ENCODE results near the gene FBXL22.
"Not testable (repeated sequence)": the region's sequence is repeated elsewhere in the genome, so short reads cannot be mapped to it uniquely, and the experiment has no call there.

FBXL22 gene

DNA sequence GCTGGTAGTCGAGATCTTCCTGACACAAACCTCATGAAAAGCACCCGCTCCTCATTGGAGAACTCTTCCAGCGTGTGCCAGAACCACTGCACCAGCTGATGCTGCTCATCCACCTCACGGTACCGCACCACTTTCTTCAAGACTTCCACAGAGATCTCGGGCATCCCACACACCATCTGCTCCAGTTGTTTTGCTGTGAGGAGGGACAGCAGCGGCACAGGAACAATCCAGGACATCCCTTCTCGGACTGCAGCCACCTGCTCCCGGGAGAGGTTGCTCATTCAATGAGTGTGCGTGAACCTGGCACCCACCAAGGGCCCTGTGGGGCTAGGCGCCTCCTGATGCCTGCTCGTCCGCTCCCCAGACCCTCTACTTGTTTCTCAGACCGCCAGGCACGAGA, 15.1 kb downstream of the FBXL22 start:
- DNase-seq (ENCODE audit: low spot score), result no peak

DNA sequence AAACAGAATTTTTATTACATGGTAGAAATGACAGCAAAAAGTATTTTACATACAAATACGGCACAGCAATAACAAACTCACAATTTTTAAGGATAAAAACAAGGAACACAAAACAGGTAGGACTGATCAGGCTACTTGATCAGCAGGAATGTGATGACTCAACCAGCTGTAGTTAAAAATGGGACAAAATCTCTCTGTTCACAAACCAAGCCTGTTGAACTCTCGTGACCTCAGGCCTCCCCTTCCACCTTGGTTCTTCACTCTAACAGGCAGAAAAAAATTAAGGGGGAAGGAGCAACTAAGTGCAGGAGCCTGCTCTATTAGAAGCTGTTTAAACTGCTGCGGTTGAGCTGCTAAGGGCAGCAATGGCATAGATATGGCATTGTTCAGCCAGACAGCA, 18.7 kb downstream of the FBXL22 start:
- DNase-seq (ENCODE audit: low spot score), result no peak

DNA sequence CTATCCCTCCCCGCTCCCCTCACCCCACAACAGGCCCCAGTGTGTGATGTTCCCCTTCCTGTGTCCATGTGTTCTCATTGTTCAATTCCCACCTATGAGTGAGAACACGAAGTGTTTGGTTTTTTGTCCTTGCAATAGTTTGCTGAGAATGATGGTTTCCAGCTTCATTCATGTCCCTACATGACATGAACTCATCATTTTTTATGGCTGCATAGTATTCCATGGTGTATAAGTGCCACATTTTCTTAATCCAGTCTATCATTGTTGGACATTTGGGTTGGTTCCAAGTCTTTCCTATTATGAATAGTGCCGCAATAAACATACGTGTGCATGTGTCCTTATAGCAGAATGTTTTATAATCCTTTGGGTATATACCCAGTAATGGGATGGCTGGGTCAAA, 20.0 kb downstream of the FBXL22 start:
- DNase-seq (ENCODE audit: low spot score), result not testable (repeated sequence)

DNA sequence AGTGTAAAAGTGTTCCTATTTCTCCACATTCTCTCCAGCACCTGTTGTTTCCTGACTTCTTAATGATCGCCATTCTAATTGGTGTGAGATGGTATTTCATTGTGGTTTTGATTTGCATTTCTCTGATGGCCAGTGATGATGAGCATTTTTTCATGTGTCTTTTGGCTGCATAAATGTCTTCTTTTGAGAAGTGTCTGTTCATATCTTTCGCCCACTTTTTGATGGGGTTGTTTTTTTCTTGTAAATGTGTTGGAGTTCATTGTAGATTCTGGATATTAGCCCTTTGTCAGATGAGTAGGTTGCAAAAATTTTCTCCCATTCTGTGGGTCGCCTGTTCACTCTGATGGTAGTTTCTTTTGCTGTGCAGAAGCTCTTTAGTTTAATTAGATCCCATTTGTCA, 20.4 kb downstream of the FBXL22 start:
- not testable (repeated sequence) for DNase-seq (ENCODE audit: low spot score)

DNA sequence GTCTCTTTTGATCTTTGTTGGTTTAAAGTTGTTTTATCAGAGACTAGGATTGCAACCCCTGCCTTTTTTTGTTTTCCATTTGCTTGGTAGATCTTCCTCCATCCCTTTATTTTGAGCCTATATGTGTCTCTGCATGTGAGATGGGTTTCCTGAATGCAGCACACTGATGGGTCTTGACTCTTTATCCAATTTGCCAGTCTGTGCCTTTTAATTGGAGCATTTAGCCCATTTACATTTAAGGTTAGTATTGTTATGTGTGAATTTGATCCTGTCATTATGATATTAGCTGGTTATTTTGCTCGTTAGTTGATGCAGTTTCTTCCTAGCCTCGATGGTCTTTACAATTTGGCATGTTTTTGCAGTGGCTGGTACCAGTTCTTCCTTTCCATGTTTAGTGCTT, 23.6 kb downstream of the FBXL22 start:
- DNase-seq (ENCODE audit: low spot score), result not testable (repeated sequence)

DNA sequence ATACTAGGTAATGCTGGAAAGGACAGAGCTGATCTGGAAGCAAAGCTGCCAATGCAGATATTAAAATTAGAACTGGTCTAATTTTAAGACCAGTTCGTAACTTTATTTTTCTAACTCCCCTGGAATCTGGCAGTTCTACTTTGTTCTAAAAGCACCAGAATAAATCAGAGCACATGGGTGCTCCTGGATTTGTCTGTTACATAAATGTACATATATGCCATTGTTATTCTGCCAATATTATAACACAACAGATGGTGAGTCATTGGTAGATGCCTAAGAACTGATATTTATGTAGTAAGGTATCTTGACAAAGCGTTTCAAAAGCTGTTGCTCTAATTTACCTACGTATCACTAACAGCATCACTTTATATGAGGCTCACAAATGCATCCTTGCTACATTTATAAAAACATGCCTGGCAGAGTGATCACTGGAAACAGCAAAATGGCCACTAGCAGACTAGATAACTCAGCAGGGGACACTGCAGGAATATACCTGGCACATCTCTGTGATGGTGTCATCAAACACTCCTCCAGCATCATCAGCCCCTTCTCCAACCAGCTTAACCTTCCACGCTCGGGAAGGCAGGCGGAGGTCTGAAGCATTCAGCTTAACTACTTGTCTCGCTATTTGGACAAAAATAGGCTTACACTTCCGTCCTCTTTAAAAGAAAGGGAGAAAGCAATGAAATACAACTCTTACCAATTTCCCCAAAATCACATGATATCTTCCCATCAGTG, 26.2 kb downstream of the FBXL22 start:
- DNase-seq (ENCODE audit: low spot score), result no peak

DNA sequence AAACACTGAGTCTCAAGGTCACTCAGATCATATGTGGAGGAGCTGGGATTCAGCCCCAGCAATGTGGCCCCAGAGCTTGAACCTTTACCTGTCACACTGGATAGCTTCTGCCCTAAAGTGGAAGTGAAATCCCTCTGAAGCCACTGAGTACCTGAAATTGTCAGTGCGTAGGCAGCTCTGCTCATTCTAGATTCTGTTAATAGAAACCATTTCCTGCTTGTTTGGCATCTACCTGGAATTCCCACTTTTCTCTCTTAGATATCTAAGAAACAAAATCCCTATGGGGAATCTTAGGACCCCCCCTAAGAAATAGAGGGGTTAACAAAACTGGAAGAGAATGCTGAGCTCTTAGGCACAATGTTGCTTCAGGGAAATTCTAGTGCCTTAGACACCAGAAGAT, 29.8 kb downstream of the FBXL22 start:
- no peak for DNase-seq (ENCODE audit: low spot score)

DNA sequence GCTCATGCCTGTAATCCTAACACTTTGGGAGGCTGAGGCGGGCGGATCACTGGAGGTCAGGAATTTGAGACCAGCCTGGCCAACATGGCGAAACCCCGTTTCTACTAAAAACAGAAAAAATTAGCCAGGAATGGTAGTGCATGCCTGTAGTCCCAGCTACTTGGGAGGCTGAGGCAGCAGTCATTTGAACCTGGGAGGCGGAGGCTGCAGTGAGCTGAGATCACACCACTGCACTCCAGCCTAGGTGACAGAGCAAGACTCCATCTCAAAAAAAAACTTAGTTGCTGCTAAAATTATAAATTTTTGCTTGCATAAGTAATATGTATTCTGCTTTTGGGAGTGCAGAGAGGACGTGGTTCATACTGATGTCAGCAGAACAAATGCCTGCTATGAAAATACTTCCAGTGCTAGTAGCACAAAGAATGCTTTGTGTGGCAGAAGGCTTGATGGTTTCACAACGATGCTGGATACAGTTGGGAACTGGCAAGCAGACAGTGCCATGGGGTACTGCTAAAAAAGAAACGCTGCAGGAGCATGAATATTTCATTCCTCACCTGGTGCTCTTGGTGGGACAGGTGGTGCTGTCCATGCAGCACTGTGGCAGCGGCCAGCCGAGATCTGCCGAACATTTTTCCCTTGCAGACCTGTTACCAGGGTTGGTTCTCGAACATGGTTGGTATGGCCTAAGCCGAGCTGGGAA, 31.1 kb downstream of the FBXL22 start:
- DNase-seq (ENCODE audit: low spot score), result peak; percentile 89

DNA sequence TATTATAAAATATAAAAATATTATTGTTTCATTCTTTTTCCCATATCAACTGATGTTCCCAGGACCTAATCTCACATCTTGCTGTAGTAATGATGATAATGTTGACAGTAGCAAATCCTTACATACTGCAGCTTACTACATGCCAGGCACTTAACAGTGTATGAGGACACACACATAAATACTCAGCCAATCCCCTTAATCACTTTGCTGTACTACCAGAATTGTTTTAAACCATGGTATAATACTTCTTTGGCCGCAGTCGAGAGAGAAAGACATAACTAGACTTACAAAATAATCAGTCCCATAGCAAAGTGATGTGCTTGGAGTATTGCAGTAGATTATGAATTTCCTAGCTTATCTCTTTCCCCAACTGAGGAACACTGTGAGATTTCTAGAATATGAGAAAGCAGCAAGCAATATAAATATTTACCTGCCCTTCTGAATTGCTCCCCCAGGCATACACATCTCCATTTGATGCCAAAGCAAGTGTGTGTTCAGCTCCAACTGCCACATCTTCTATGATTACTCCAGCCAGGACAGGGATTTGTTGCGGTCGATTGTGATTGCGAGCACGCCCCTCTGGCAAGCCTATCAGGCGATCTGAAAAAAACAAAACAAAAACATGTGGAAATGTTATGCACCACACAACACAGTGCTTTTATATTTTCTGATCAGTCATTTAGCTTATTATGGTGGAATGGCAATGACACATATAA, 33.0 kb downstream of the FBXL22 start:
- no peak for DNase-seq (ENCODE audit: low spot score)

DNA sequence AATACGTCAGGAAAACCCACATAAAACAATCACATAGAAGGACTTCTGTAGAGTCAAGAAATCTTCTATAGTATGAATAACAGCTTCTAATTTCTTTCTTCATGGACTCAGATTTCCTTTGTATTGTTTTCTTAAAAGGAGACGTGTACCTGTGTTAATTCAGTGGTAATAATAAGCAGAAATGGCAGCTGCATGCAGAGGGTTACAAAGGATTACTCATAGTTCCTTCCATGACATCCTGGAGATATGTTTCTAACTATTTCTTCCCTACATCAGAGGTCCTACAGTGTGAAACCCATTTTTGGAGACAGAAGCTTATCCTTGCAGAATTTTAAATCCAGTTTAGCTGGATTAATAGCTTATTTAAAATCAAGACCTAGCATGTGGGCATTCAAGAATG, 36.1 kb downstream of the FBXL22 start:
- DNase-seq (ENCODE audit: low spot score), result no peak

DNA sequence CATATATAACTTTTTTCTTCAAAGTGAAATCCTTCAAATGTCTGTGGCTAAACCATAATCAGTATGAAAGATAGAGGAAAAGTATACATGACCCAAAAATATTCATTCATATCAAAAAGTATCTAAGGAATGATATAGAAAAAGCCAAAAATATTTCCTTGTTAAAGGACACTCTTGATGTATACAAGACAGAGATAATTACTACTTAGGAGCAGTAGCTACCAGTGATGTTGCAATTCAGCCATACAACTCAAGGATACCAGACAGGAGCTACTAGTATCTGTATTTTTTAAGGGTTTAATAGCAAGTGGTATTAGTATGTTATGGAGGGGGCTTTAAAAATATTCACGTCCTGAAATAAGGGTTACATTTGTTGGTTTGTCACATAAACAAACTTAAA, 37.0 kb downstream of the FBXL22 start:
- no peak for DNase-seq (ENCODE audit: low spot score)

DNA sequence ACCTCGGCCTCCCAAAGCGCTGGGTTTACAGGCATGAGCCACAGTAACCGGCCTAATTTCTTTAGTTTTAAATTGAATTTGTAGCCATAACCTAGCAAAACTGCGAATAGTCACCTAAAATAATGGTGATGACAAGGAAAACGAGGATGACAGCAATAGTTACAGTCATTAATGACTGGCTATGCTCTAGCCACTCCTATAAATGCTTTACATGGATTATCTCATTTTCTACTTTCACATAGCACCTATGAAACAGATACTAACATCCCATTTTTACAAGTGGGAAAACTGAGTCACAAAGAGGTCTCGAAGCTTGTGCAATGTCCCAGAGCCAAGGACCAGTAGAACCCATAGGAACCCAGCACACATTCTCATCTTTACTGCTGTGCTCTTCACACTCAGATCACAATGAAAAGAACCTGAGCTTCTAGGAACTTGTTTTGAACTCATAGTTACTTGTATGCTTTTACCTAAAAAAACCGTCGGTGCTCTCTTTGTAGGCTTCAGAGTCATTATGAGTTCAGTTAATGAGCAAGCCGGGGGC, 39.4 kb downstream of the FBXL22 start:
- no peak for DNase-seq (ENCODE audit: low spot score)

DNA sequence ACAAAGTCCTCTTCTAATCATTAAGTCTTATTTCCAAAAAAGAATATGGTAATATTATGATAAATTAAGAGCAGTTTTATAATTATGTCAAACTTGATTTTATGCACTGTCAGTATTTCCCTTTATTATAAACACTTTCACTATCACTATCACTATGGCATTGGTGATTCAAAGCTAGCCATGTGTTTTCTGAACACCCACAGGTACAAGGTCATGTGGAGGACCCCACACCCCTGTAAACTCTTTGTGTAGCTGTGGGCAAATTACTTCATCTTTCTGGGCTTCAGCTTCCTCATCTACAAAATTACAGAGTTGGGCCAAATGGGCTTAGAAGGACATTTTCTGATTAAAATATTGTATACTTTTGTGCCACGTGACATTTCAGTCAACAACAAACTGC, 41.7 kb downstream of the FBXL22 start:
- DNase-seq (ENCODE audit: low spot score), result no peak

DNA sequence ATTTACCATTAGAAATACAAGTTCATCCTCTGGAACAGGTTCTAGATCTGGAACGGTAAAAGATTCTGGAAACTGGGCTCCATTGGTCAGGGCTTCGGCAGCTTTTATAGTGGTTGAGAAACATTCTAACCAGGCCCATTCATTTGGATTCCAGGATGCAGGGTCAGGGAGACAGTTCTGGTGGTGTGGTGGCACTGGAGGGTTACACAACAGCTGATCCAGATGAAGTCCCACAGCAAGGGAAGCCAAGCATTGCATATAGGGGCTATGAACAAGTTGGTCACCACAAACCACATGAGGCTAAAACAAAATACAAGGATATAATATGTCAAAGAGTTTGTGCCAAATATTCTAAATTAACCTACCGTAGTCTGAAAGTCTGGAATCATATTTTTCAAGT, 43.0 kb downstream of the FBXL22 start:
- DNase-seq (ENCODE audit: low spot score), result no peak
